Measurements from ENCODE around the gene TBC1D9B.

The TBC1D9B gene

GRCh38 chr5:179908528-179908927 lies 831 bp upstream of the TBC1D9B start:
- H3K4me3 ChIP-seq (ENCODE audit: low read depth, low read length), result no peak overlapping the region

DNA sequence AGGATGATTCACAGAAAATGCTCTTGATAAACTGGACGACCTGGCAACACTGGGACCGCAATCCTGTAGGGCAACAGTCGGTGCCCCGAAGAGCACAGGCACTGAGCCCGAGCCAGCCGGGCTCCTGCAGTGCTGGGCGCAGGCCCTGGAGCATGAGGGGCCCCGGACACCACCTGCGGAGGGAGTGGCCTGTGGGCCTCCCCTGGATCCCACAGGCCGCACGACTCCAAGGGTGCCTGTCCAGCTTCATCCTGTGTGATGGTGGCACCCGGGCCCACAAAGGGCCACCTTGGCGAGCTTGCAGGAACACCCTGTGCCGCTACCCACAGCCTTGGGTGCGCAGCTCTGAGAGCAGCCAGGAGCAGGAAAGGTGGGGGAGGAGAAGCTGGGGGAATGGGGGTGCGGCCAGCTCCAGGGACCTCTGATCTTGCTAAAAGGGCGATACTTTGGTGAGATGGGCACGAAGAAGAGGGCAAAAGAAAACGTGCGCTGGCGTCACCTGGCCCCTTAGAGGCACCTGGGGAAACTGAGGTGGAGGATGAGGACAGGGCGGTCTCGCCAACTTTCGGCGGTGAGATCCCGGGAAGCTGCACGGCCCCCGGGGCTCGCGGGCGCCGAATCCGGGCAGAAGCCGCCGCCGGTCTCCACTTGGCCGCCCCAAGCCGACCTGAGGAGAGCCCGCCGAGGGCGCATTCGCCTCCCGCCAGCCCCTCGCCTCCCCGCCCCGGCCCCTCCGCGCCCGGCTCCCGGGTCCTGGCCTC lies 722 bp downstream of the TBC1D9B start:
- H3K4me3 ChIP-seq (ENCODE audit: low read depth, low read length), result peak overlapping the region; percentile 47

GRCh38 chr5:179906294-179906794 lies 1.4 kb downstream of the TBC1D9B start:
- no peak overlapping the region for H3K4me3 ChIP-seq (ENCODE audit: low read depth, low read length)

DNA sequence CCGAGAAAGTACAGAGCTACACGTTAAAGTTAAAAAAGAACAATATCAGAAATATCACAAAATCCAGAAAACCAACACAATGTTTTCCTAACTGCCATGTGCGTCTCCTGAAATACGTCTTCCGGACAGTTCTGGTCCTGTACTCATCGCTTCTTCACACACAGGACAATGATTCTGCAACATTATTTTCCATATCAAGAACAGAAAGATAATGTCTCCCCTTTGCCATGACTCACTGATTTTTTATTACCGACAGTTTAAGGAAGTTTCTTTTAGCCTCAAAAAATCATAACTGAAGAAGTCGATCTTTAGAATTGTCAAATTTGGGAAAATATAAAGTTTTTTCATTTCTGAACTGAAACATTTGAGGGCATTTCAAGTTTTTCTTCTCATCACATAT lies 2.5 kb downstream of the TBC1D9B start:
- no peak overlapping the region for H3K4me3 ChIP-seq (ENCODE audit: low read depth, low read length)

DNA sequence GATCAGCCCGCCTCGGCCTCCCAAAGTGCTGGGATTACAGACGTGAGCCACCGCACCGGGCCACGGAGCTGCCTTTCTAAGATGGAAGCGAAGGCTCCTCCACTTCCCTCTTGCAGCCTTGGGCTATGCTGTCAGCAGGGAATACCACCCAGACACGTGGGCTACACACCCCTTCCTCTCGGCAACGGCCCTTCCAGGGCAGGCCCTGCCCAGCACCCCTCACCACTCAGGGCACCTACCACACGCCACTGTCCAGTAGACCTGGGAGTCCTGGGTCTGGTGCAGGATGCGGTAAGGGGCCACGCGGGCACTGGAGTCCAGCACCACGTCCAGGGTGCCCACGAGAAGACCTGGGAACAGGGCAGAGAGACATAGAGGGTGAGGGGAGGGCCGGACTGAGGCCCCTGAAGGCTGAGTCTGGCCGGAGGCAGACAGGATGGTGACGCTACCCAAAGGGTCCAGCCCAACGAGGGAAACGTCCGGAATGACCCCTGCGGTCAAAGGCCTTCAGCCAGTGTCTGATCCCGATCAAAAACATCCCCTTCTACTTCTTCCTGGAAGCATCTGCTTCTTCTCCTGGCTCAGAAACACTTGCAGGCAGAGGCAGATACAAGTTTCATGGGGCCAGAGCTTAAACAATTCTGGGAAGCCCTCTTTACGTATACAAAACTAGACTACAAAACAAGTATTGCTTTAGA lies 3.1 kb downstream of the TBC1D9B start:
- no peak overlapping the region for H3K4me3 ChIP-seq (ENCODE audit: low read depth, low read length)

DNA sequence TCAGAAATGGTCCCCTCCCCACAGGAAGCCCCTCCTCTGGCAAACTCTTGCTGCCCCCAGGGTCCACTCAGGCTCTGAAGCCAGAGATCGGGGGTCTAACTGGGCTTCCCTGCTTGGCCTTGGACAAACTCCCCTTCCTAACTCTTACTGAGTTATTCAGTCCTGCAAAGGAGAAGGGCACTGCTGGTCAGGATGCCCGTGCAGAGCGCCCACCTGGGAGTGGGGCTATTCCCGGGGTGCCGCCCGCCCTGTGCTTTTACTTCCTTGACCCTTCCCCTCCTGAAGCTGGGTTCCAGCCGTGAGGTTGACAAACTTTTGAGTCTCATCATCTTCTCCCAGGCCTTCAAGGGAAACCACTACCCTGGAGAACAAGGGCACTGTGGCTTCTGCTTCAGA lies 4.9 kb downstream of the TBC1D9B start:
- no peak overlapping the region for H3K4me3 ChIP-seq (ENCODE audit: low read depth, low read length)

DNA sequence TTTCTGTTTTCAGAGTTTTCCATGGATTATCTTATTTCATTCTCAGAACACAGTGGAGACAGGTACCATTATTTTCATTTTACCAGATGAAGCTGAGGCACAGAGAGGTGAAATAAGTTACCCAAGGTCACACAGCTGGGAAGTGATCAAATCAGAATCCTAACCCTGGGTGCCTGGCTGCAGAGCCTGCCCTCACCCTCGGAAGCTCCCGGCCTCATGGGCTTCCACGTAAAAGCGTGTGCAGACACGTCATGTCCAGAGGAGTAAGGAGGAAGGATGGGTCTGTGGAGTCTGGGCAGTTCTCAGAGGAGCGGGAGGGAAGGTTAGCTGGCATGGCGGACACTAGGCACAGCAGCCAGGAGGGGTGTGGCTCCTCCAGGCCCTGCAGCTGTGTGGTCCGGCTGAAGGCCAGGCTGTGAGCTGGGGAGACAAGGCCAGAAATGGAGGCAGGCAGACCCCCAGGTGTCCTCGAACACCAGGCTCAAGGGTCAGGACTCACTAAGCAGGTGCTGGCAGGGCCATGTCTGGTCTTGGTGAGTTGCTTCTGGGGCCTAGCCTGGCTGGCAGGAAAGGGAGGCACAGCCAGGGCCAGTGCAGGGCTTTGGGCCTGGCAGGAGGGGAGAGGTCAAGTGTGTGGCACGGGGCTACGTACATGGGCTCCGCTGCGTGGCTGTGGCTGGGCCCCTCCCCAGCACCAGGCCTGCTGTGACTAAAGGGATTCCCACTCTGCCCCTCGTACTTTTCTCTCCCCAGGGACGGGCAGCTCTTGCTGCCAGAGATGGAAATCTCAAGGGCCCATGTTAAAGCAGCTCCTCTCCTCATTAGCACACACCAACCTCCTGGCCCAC lies 5.6 kb downstream of the TBC1D9B start:
- H3K4me3 ChIP-seq (ENCODE audit: low read depth, low read length), result no peak overlapping the region

GRCh38 chr5:179901462-179901861 lies 6.2 kb downstream of the TBC1D9B start:
- no peak overlapping the region for H3K4me3 ChIP-seq (ENCODE audit: low read depth, low read length)

GRCh38 chr5:179900711-179901110 lies 7.0 kb downstream of the TBC1D9B start:
- no peak overlapping the region for H3K4me3 ChIP-seq (ENCODE audit: low read depth, low read length)

GRCh38 chr5:179900206-179900605 lies 7.5 kb downstream of the TBC1D9B start:
- no peak overlapping the region for H3K4me3 ChIP-seq (ENCODE audit: low read depth, low read length)

DNA sequence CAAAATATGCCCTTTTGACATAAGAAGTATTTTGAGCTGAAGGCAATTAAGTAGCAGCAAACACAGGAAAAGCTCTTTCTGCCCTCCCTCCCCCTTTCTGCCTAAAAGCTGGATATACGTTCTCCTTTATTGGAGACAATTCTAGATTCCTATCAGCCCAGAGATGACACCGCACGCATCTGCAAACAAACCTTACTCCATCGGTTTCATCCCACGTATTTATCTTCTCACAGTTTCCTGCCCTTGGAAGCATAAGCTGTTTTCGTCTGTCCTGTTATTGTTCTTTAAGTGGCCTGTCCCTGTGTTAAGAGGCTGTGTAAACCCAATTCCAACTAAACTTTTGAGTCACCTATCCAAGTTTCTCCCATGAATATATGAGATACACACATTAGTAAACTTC lies 11.8 kb downstream of the TBC1D9B start:
- no peak overlapping the region for H3K4me3 ChIP-seq (ENCODE audit: low read depth, low read length)

DNA sequence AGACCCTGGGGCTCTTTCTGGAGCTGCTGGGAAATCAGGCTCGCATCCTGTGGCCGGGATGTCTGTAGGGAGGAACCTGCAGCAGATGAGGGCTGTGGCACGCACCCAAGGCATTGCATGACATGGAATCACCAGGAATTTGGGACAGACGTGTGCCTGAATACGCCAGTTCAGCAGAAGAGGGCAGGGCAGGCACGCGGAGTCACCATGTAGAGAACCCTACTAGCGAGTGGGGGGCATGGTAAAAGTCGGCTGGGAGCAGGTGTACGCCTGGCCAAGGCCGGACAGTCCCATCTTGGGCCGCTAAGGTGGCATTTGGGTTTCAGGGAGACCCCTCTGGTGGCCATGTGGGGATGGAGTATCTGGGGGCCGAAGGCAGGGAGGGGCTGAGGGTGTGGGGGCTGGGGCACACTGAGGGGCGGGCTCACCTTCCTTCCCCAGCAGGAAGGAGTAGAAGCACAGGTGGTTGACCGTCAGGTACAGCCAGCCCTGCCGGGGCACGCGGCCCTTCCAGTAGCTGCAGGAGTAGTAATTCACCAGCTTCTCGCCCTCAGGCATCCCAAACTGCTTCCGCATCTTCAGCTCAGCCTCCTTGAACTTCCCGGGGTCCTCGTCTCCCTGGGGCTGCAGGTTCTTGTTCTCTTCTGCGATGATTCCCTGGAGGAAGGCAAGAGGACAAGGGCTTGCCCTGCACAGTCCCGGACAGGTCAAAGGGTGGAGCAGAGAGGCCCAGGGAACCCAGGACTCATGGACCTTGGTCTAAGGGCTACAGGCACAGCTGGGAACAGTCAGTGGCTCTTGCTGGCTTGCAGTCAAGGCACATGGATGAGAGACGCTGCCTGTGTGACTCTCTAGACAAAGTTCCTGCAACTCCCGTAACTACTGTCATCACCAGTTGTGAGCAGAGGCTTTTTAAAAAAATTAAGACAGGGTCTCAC lies 13.5 kb downstream of the TBC1D9B start:
- H3K4me3 ChIP-seq (ENCODE audit: low read depth, low read length), result no peak overlapping the region

GRCh38 chr5:179893076-179893957 lies 14.4 kb downstream of the TBC1D9B start:
- H3K4me3 ChIP-seq (ENCODE audit: low read depth, low read length), result no peak overlapping the region

DNA sequence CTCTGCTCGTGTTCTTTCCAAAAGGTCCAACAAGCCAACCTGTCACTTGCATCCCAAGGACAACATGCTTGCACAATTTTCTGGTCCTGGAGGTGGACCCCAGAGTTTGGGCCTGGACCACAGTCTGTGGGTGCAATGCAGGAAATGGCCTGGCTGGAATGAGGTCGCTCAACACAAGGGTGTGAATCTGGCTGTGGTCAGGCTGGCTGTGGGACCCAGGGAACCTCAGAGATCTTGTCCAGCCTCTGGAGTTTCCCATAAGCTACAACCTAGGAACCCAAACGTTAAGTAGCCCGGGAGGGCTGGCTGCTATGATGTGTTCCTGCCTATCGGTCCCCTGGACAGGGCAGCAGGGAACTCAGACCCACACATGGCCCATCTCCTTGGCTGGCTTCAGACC lies 15.4 kb downstream of the TBC1D9B start:
- H3K4me3 ChIP-seq (ENCODE audit: low read depth, low read length), result no peak overlapping the region

GRCh38 chr5:179890751-179891682 lies 16.7 kb downstream of the TBC1D9B start:
- H3K4me3 ChIP-seq (ENCODE audit: low read depth, low read length), result no peak overlapping the region

GRCh38 chr5:179889885-179890284 lies 17.8 kb downstream of the TBC1D9B start:
- no peak overlapping the region for H3K4me3 ChIP-seq (ENCODE audit: low read depth, low read length)

DNA sequence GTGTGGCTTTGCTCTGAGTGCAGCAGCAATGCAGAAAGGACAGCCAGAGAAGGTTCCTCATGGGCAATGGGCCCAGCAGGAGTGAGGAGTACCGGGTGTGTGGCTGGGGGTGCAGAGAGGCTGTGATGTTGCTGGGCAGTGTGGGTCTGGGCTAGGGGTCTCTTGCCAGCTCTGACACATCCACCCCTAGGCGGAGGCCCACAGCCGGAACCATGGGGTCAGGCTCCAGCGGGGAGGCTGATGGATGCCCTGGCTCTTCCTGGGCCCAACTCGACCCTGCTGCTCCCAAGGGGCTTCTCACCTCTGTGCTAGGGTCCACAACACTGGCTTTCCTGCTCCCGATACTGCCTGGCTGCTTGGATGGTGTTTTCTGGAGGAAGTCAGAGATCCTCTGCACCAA lies 19.9 kb downstream of the TBC1D9B start:
- H3K4me3 ChIP-seq (ENCODE audit: low read depth, low read length), result no peak overlapping the region

GRCh38 chr5:179887095-179887494 lies 20.6 kb downstream of the TBC1D9B start:
- H3K4me3 ChIP-seq (ENCODE audit: low read depth, low read length), result no peak overlapping the region
